Heart right ventricle (tissue), 16 donors: ENCODE data around the gene ACVR2B. TPM values are rescaled to one million over a fixed set of nuclear protein-coding genes. Genes with fewer than 3 reads are reported as not detected.
A peak's percentile ranks its signal among the peaks of the same experiment; 100 is the strongest.

ENCODE experiments used
- ATAC-seq, 8 donors: fragments of 200-7000 bp; cut with Tn5 transposase; one replicate each; pipeline ENCODE4 v1.9.1; 2020; ENCODE audit warnings: mild to moderate bottlenecking in 8 of 8, moderate library complexity in 8 of 8, moderate number of reproducible peaks in 1 of 8
- DNase-seq, 2 donors: peaks; one replicate each; pipeline ENCODE4 v3.0.0-alpha.2; 2020
- H3K27ac ChIP-seq, 10 donors: fragments of 200-600 bp; sonication (generic) in 2 of 10; one replicate each; pipeline versions ENCODE4 v1.5.0 to v1.8.0; 2020 to 2022; ENCODE audit warnings: mild to moderate bottlenecking in 3 of 10
- H3K27me3 ChIP-seq, 7 donors: fragments of 200-600 bp; one replicate each; pipeline ENCODE4 v1.8.0; 2021 to 2022; ENCODE audit warnings: mild to moderate bottlenecking in 2 of 7
- H3K36me3 ChIP-seq, 9 donors: fragments of 200-600 bp; sonication (generic) in 1 of 9; one replicate each; pipeline versions ENCODE4 v1.5.0 to v1.8.0; 2020 to 2022; ENCODE audit warnings: mild to moderate bottlenecking in 2 of 9
- H3K4me1 ChIP-seq, 9 donors: fragments of 200-600 bp; sonication (generic) in 1 of 9; one replicate each; pipeline versions ENCODE4 v1.5.0 to v1.8.0; 2020 to 2022; ENCODE audit warnings: mild to moderate bottlenecking in 4 of 9
- H3K4me3 ChIP-seq, 10 donors: fragments of 200-600 bp; sonication (generic) in 2 of 10; one replicate each; pipeline versions ENCODE4 v1.5.0 to v1.8.0; 2020 to 2022; ENCODE audit warnings: mild to moderate bottlenecking in 7 of 10, moderate library complexity in 2 of 10
- H3K9me3 ChIP-seq, 11 donors: fragments of 200-600 bp in 10 of 11; sonication (generic) in 2 of 11; one replicate each; pipeline versions ENCODE4 v1.5.0 to v1.8.0; 2013 to 2022; ENCODE audit warnings: mild to moderate bottlenecking in 2 of 11, control low read depth in 1 of 11, moderate library complexity in 1 of 11
- CTCF ChIP-seq, 9 donors: fragments of 200-600 bp; sonication (generic) in 2 of 9; IDR thresholded peaks; one replicate each; pipeline versions ENCODE4 v1.5.0 to v1.8.0; 2021 to 2022; ENCODE audit warnings: antibody characterized with exemption in 9 of 9, mild to moderate bottlenecking in 5 of 9, moderate library complexity in 1 of 9
- WGBS, 2 donors: extraction: QIAGEN DNeasy Blood & Tissue Kit; methylation state at CpG; one replicate each; pipeline ENCODE4 v1.1.7; 2013; ENCODE audit warnings: inconsistent platforms in 1 of 2; 5-methylcytosine and 5-hydroxymethylcytosine counted together
- intact Hi-C, 10 donors: fragments of 100-400 bp; cut with DNase I; formaldehyde crosslinking; loops; one replicate each; pipeline versions ENCODE4 v1.11.1 to v1.14.2; 2022
- polyA plus RNA-seq, 2 donors: library from polyadenylated mRNA; stranded (reverse); fragments of 200-250 nt; gene quantifications; one replicate each; pipeline ENCODE4 v1.2.3, GENCODE V29; 2013
- total RNA-seq, 10 donors: library from RNA; stranded (reverse); fragmentation: NEBNext Ultra II Directional in 3 of 10; extraction: Animal tissue kit (Norgen Biotek cat#: 25700) in 3 of 10; gene quantifications; one replicate each; pipeline versions ENCODE4 v1.2.1 to v1.2.4, GENCODE V29; 2021 to 2023
- donor health status: Arrhythmogenic right ventricular cardiomyopathy.
- donor health status: ischemic (EF 13 %, LVEDD 7.1; RV severe dilation, severe dysfunction).
- donor health status: healthy with polysubstance abuse.
- donor health status: DM: no; HTN: yes; CAD: no.
- donor health status: DM: no; HTN: no; CAD: no.
- donor health status: ischemic (EF 25% LVEDD 6.9; RV normal size, moderate dysfunction).
- donor health status: ischemic (EF 25% LVEDD 5.7; RV mildly dilated, moderate dysfunction).
- donor health status: healthy.
- donor health status: DM: yes; HTN: yes; CAD: no.
- donor health status: Ischemic cardiomyopathy.
- donor health status: ischemic (EF 35%, LVEDD 5.7; RV mildly dilated, moderate dysfunction).
- donor health status: nonischemic (EF 11% LVEDD 7.7; RV severe dilation, severe dysfunction).
- donor health status: DM: yes; HTN: yes; CAD: no.
- donor health status: PGD.
- donor health status: ischemic (EF 29% LVEDD 5.4; RV normal size, mild dysfunction).
- donor health status: nonischemic (EF 23%, LVEDD 6.1; RV moderate dilation, normal function).

The ACVR2B gene
- total and polyA plus RNA-seq, 12 donors: 0.43 to 7.6 (median 6.1) TPM

- Histone ChIP-seq H3K4me1 (peaks cover 31 to 74% (median 57%) of the 10 kb centered on the region in 9 donors), H3K4me3 (no peak overlapping the region), H3K36me3 (no peaks in the 10 kb centered on the region), H3K27me3 (peaks cover 0 to 29% (median 0%) of the 10 kb centered on the region in 7 donors), H3K27ac (no peak overlapping the region), H3K9me3 (no peaks in the 10 kb centered on the region)
- intact Hi-C loops: loop anchor here in 2 of 10 donors (10.0 kb wide), 1 partner anchor 323 kb away; the partner anchor contains the start of genes ACAA1 (in 2 of the 2) and MYD88 (in 2 of the 2)
- ATAC-seq (no peak), DNase-seq (no peak)
- no peak for TF ChIP-seq CTCF (IDR thresholded peaks at IDR 0.05)
- WGBS, 2 donors: 79 to 90% methylated on average over 9 of the region's 9 CpGs
Observed at GRCh38 chr3:38457111-38458003, 3.7 kb downstream of the ACVR2B start.

- 43 to 53% methylated on average over 13 of the region's 13 CpGs for WGBS, 2 donors
- Histone ChIP-seq H3K27ac (peak overlapping the region in 4 of 10 donors; percentile 10 to 76 (median 30)), H3K4me1 (peaks cover 27 to 68% (median 51%) of the 10 kb centered on the region in 9 donors), H3K27me3 (peaks cover 0 to 19% (median 0%) of the 10 kb centered on the region in 7 donors), H3K4me3 (no peak overlapping the region), H3K9me3 (no peaks in the 10 kb centered on the region), H3K36me3 (no peaks in the 10 kb centered on the region)
- no peak for TF ChIP-seq CTCF (IDR thresholded peaks at IDR 0.05)
- peak in 7 of 8 donors; percentile 17 to 66 (median 45) for ATAC-seq
- DNase-seq: peak in 1 of 2 donors; percentile 42
- intact Hi-C loops: loop anchor here in 2 of 10 donors (10.0 kb wide), 1 partner anchor 324 kb away; the partner anchor contains the start of genes ACAA1 (in 2 of the 2) and MYD88 (in 2 of the 2)
Observed at GRCh38 chr3:38458796-38459498, 5.3 kb downstream of the ACVR2B start.

GRCh38 chr3:38459499-38460048, 5.9 kb downstream of the ACVR2B start:
- TF ChIP-seq CTCF (IDR thresholded peaks at IDR 0.05): no peak
- no peaks in the 10 kb centered on the region for H3K36me3 ChIP-seq
- peaks cover 27 to 68% (median 48%) of the 10 kb centered on the region in 9 donors for H3K4me1 ChIP-seq
- no peak for DNase-seq
- ATAC-seq: peak in 2 of 8 donors; percentile 3 to 15
- intact Hi-C loops: loop anchor here in 2 of 10 donors (10.0 kb wide), 1 partner anchor 325 kb away; the partner anchor contains the start of genes ACAA1 (in 2 of the 2) and MYD88 (in 2 of the 2)
- peak overlapping the region in 5 of 10 donors; percentile 10 to 76 (median 36) for H3K27ac ChIP-seq
- 85% methylated on average over 10 of the region's 10 CpGs for WGBS, 2 donors
- no peaks in the 10 kb centered on the region for H3K9me3 ChIP-seq
- peaks cover 0 to 15% (median 0%) of the 10 kb centered on the region in 7 donors for H3K27me3 ChIP-seq
- H3K4me3 ChIP-seq: no peak overlapping the region
